OCI-LY7 (cell line): Measurements from ENCODE around the gene MRPL10. TPM values are rescaled to one million over a fixed set of nuclear protein-coding genes. Genes with fewer than 3 reads are reported as not detected.

Experiments used
- BruUV-seq: library from RNA; stranded (reverse); fragments of 400-500 nt; replicated peaks from 2 replicates; lab custom pipeline; 2021; lab: Mats Ljungman, UMichigan
- CTCF ChIA-PET: fragments of 300-600 bp; sonication (Branson Sonifier 250); formaldehyde crosslinking; loops from one replicate; lab custom pipeline; 2022; ENCODE audit warnings: antibody characterized with exemption; ENCODE audit not compliant: unreplicated experiment; lab: Charles Lee
- POLR2A ChIA-PET: fragments of 300-600 bp; sonication (Branson Sonifier 250); formaldehyde crosslinking; loops from one replicate; lab custom pipeline; 2022; ENCODE audit warnings: antibody characterized with exemption; lab: Charles Lee
- DNase-seq: peaks from one replicate; pipeline ENCODE4 v3.0.0-alpha.2; 2015; ENCODE audit warnings: low spot score
- H2AFZ ChIP-seq: fragments of 200-600 bp; sonication (generic), shearing (Covaris generic); 2 replicates; pipeline ENCODE4 v1.6.1; 2014; ENCODE audit warnings: mild to moderate bottlenecking, antibody characterized with exemption, low read length, moderate library complexity
- H3K27ac ChIP-seq: fragments of 200-600 bp; sonication (generic); 2 replicates; pipeline ENCODE4 v1.5.1; 2014; ENCODE audit warnings: mixed run types, low read depth, mild to moderate bottlenecking, moderate library complexity, low read length, inconsistent platforms; ENCODE audit not compliant: poor library complexity, severe bottlenecking
- H3K36me3 ChIP-seq: fragments of 200-600 bp; sonication (generic); 2 replicates; pipeline ENCODE4 v1.6.1; 2014; ENCODE audit warnings: mild to moderate bottlenecking, antibody characterized with exemption, low read length, moderate library complexity, mixed read lengths; ENCODE audit not compliant: insufficient read depth
- H3K4me1 ChIP-seq: fragments of 200-600 bp; sonication (generic); 2 replicates; pipeline ENCODE4 v1.5.1; 2014; ENCODE audit warnings: mild to moderate bottlenecking, low read length; ENCODE audit not compliant: insufficient read depth, poor library complexity, severe bottlenecking
- H3K4me2 ChIP-seq: fragments of 200-600 bp; sonication (generic); 2 replicates; pipeline ENCODE4 v1.6.1; 2014; ENCODE audit warnings: mild to moderate bottlenecking, low read length
- H3K4me3 ChIP-seq: fragments of 200-600 bp; sonication (generic); 2 replicates; pipeline ENCODE4 v1.5.1; 2014; ENCODE audit warnings: mild to moderate bottlenecking, low read depth, low read length; ENCODE audit not compliant: poor library complexity, severe bottlenecking
- H3K79me2 ChIP-seq: fragments of 200-600 bp; sonication (generic); 2 replicates; pipeline ENCODE4 v1.6.1; 2016; ENCODE audit warnings: low read depth, mild to moderate bottlenecking, low read length, moderate library complexity, mixed read lengths; ENCODE audit not compliant: insufficient read depth
- H3K9me2 ChIP-seq: fragments of 200-600 bp; sonication (generic); 2 replicates; pipeline ENCODE4 v1.6.1; 2016; ENCODE audit warnings: mild to moderate bottlenecking, low read length, mixed read lengths; ENCODE audit not compliant: insufficient read depth
- H3K9me3 ChIP-seq: fragments of 200-600 bp; sonication (generic); 2 replicates; pipeline ENCODE4 v1.6.1; 2014; ENCODE audit warnings: mild to moderate bottlenecking, mixed run types, low read length, mixed read lengths
- H4K20me1 ChIP-seq: fragments of 200-600 bp; sonication (generic); 2 replicates; pipeline ENCODE4 v1.6.1; 2014; ENCODE audit warnings: mild to moderate bottlenecking, antibody characterized with exemption, low read length, moderate library complexity, mixed read lengths; ENCODE audit not compliant: insufficient read depth
- CTCF ChIP-seq: fragments of 200-600 bp; sonication (generic); conservative IDR thresholded peaks from 2 replicates; pipeline ENCODE4 v1.5.1; 2014; ENCODE audit warnings: mild to moderate bottlenecking, antibody characterized with exemption, low read length, moderate library complexity, mixed read lengths
- EZH2phosphoT487 ChIP-seq: fragments of 200-600 bp; sonication (generic); IDR thresholded peaks from 2 replicates; pipeline ENCODE4 v1.6.1; 2018; ENCODE audit warnings: low read depth, borderline replicate concordance, mild to moderate bottlenecking, mixed run types, antibody characterized with exemption, low read length, moderate library complexity, mixed read lengths
- intact Hi-C: fragments of 100-400 bp; cut with micrococcal nuclease; formaldehyde crosslinking; loops from one replicate; pipeline ENCODE4 v1.10.0; 2022; ENCODE audit not compliant: unreplicated experiment
- total RNA-seq, 2 experiments: library from RNA; depleted of rRNA in 1 of 2; stranded (reverse); fragments of >200 nt in 1 of 2; shearing (Covaris generic) in 1 of 2; gene quantifications; 2 replicates each; pipeline ENCODE4 v1.2.3, GENCODE V29; 2014 to 2022

MRPL10 gene
- total RNA-seq, 2 experiments from 2014 or later, result 50.8 to 56.7 TPM

- Histone ChIP-seq H3K36me3 (no peaks in the 10 kb centered on the region), H3K4me2 (no peak overlapping the region), H2AFZ (no peak overlapping the region), H3K4me3 (no peak overlapping the region), H3K79me2 (no peaks in the 10 kb centered on the region), H3K4me1 (no peaks in the 10 kb centered on the region), H3K9me3 (no peaks in the 10 kb centered on the region), H4K20me1 (no peaks in the 10 kb centered on the region), H3K9me2 (no peaks in the 10 kb centered on the region), H3K27ac (no peak overlapping the region)
- intact Hi-C loops, result no loop called here
- peak; percentile 6 for DNase-seq
- BruUV-seq, result no TSS peak
- ChIA-PET POLR2A (no interaction called here), CTCF (no interaction called here)
- TF ChIP-seq CTCF, result no peak
- TF ChIP-seq EZH2phosphoT487, result no peak
Measured at GRCh38 chr17:47797797-47798196, 33.5 kb downstream of the MRPL10 start.

- no peaks in the 10 kb centered on the region for H3K9me2 ChIP-seq
- no peak overlapping the region for H3K4me3 ChIP-seq
- H2AFZ ChIP-seq, result no peak overlapping the region
- no peak overlapping the region for H3K27ac ChIP-seq
- H4K20me1 ChIP-seq, result no peaks in the 10 kb centered on the region
- no peaks in the 10 kb centered on the region for H3K4me1 ChIP-seq
- TF ChIP-seq EZH2phosphoT487 (no peak), CTCF (no peak)
- H3K9me3 ChIP-seq, result no peaks in the 10 kb centered on the region
- no peaks in the 10 kb centered on the region for H3K79me2 ChIP-seq
- H3K4me2 ChIP-seq, result no peak overlapping the region
- intact Hi-C loops, result no loop called here
- BruUV-seq, result no TSS peak
- no peak for DNase-seq
- POLR2A ChIA-PET, result no interaction called here
- H3K36me3 ChIP-seq, result no peaks in the 10 kb centered on the region
- CTCF ChIA-PET, result no interaction called here
Measured at GRCh38 chr17:47792979-47793378, 38.4 kb downstream of the MRPL10 start.

- Histone ChIP-seq H4K20me1 (no peaks in the 10 kb centered on the region), H2AFZ (no peak overlapping the region), H3K9me2 (no peaks in the 10 kb centered on the region), H3K4me2 (no peak overlapping the region), H3K4me1 (no peaks in the 10 kb centered on the region), H3K27ac (no peak overlapping the region), H3K4me3 (no peak overlapping the region), H3K9me3 (no peaks in the 10 kb centered on the region), H3K36me3 (no peaks in the 10 kb centered on the region), H3K79me2 (no peaks in the 10 kb centered on the region)
- CTCF ChIA-PET, result no interaction called here
- POLR2A ChIA-PET, result no interaction called here
- no peak for DNase-seq
- TF ChIP-seq EZH2phosphoT487 (no peak), CTCF (no peak)
- intact Hi-C loops, result no loop called here
- no TSS peak for BruUV-seq
Measured at GRCh38 chr17:47792457-47792856, 38.9 kb downstream of the MRPL10 start.
